IMR-90 (cell line): ENCODE data around the gene CDKAL1. TPM values are rescaled to one million over a fixed set of nuclear protein-coding genes. Genes with fewer than 3 reads are reported as not detected.

Experiments
- ATAC-seq: fragments of 200-7000 bp; cut with Tn5 transposase; 2 replicates; pipeline ENCODE4 v1.9.1; 2020; ENCODE audit warnings: low read depth, mild to moderate bottlenecking, moderate library complexity
- BruUV-seq: library from RNA; stranded (reverse); fragments of 400-500 nt; replicated peaks from 2 replicates; lab custom pipeline; 2021; lab: Mats Ljungman, UMichigan
- CTCF ChIA-PET: fragments of 300-600 bp; formaldehyde crosslinking; extraction: SDS; loops from one replicate; lab custom pipeline; 2021; ENCODE audit warnings: antibody characterized with exemption; lab: Yijun Ruan, JAX
- POLR2A ChIA-PET: fragments of 300-600 bp; sonication (Branson Sonifier 250); formaldehyde crosslinking; loops from one replicate; lab custom pipeline; 2022; ENCODE audit warnings: antibody characterized with exemption; ENCODE audit not compliant: unreplicated experiment; lab: Charles Lee
- DNase-seq: peaks from one replicate; pipeline ENCODE4 v3.0.0; 2013
- H2AFZ ChIP-seq: replicated peaks from 2 replicates; pipeline ENCODE3; 2013; ENCODE audit warnings: low read length, mild to moderate bottlenecking; ENCODE audit not compliant: poor library complexity
- H2AK5ac ChIP-seq: 2 replicates; pipeline ENCODE4 v1.6.1; 2013; ENCODE audit warnings: low read depth, low read length, inconsistent platforms
- H2AK9ac ChIP-seq: replicated peaks from 2 replicates; pipeline ENCODE3; 2013; ENCODE audit warnings: mild to moderate bottlenecking, low read depth, low read length, moderate library complexity; ENCODE audit not compliant: poor library complexity
- H2BK120ac ChIP-seq: 2 replicates; pipeline ENCODE4 v1.6.1; 2013; ENCODE audit warnings: low read depth, low read length, inconsistent platforms
- H2BK15ac ChIP-seq: 3 replicates; pipeline ENCODE4 v1.6.1; 2013; ENCODE audit warnings: low read depth, low read length, inconsistent platforms
- H2BK20ac ChIP-seq: 2 replicates; pipeline ENCODE4 v1.6.1; 2013; ENCODE audit warnings: low read depth, mild to moderate bottlenecking, inconsistent platforms, low read length, moderate library complexity
- H2BK5ac ChIP-seq: 2 replicates; pipeline ENCODE4 v1.6.1; 2013; ENCODE audit warnings: mild to moderate bottlenecking, low read depth, low read length, inconsistent platforms; ENCODE audit not compliant: poor library complexity, severe bottlenecking
- H3K14ac ChIP-seq: replicated peaks from 2 replicates; pipeline ENCODE4 v1.6.1; 2013; ENCODE audit warnings: low read depth, low read length, inconsistent platforms
- H3K18ac ChIP-seq: 2 replicates; pipeline ENCODE4 v1.6.1; 2013; ENCODE audit warnings: low read depth, low read length, control low read depth
- H3K23ac ChIP-seq: 2 replicates; pipeline ENCODE4 v1.6.1; 2013; ENCODE audit warnings: low read depth, low read length, inconsistent platforms
- H3K27ac ChIP-seq: 2 replicates; pipeline ENCODE4 v1.5.1; 2013; ENCODE audit warnings: mild to moderate bottlenecking, control low read depth, low read length; ENCODE audit not compliant: insufficient read depth
- H3K27me3 ChIP-seq: 2 replicates; pipeline ENCODE4 v1.6.1; 2013; ENCODE audit warnings: low read length; ENCODE audit not compliant: control insufficient read depth, insufficient read depth
- H3K36me3 ChIP-seq: 2 replicates; pipeline ENCODE4 v1.6.1; 2013; ENCODE audit warnings: low read length, mixed read lengths; ENCODE audit not compliant: control insufficient read depth, insufficient read depth
- H3K4ac ChIP-seq: 2 replicates; pipeline ENCODE4 v1.6.1; 2013; ENCODE audit warnings: low read depth, low read length, inconsistent platforms
- H3K4me1 ChIP-seq: 2 replicates; pipeline ENCODE4 v1.6.1; 2013; ENCODE audit warnings: low read length, mixed read lengths; ENCODE audit not compliant: control insufficient read depth, insufficient read depth
- H3K4me2 ChIP-seq: 2 replicates; pipeline ENCODE4 v1.6.1; 2013; ENCODE audit warnings: low read depth, mild to moderate bottlenecking, control low read depth, low read length, moderate library complexity
- H3K4me3 ChIP-seq: 2 replicates; pipeline ENCODE4 v1.5.1; 2013; ENCODE audit warnings: low read depth, mild to moderate bottlenecking, control low read depth, low read length, moderate library complexity; ENCODE audit not compliant: insufficient read depth
- H3K56ac ChIP-seq: 2 replicates; pipeline ENCODE4 v1.6.1; 2013; ENCODE audit warnings: low read length, inconsistent platforms; ENCODE audit not compliant: insufficient read depth; ENCODE audit errors: extremely low read depth
- H3K79me1 ChIP-seq, 2 experiments: 2 replicates each; pipeline ENCODE4 v1.6.1; 2013; ENCODE audit warnings: low read length in 2 of 2, inconsistent platforms in 1 of 2, low read depth in 1 of 2
- H3K9ac ChIP-seq: 2 replicates; pipeline ENCODE4 v1.6.1; 2013; ENCODE audit warnings: low read depth, low read length, control low read depth
- H3K9me1 ChIP-seq: 2 replicates; pipeline ENCODE4 v1.6.1; 2013; ENCODE audit warnings: low read length, inconsistent platforms; ENCODE audit not compliant: insufficient read depth
- H3K9me3 ChIP-seq: 2 replicates; pipeline ENCODE4 v1.6.1; 2013; ENCODE audit warnings: low read length; ENCODE audit not compliant: control insufficient read depth, insufficient read depth
- H4K20me1 ChIP-seq: 2 replicates; pipeline ENCODE4 v1.6.1; 2013; ENCODE audit warnings: low read length, inconsistent platforms; ENCODE audit not compliant: insufficient read depth
- H4K5ac ChIP-seq: 2 replicates; pipeline ENCODE4 v1.6.1; 2013; ENCODE audit warnings: mild to moderate bottlenecking, low read depth, low read length, control low read depth
- H4K8ac ChIP-seq, 2 experiments: 2 replicates each; pipeline ENCODE4 v1.6.1; 2013; ENCODE audit warnings: low read depth in 2 of 2, low read length in 2 of 2, control low read depth in 1 of 2, inconsistent platforms in 1 of 2
- H4K91ac ChIP-seq: 2 replicates; pipeline ENCODE4 v1.6.1; 2013; ENCODE audit warnings: low read depth, low read length, inconsistent platforms; ENCODE audit not compliant: insufficient read depth
- BHLHE40 ChIP-seq: fragments of 150-350 bp; IDR thresholded peaks from 2 replicates; pipeline ENCODE4 v1.6.1; 2016; ENCODE audit warnings: mild to moderate bottlenecking, low read depth, low read length
- CEBPB ChIP-seq: IDR thresholded peaks from 2 replicates; pipeline ENCODE4 v1.6.1; 2012; ENCODE audit warnings: low read depth, low read length, improper control_type of control experiment
- CHD1 ChIP-seq: IDR thresholded peaks from 2 replicates; pipeline ENCODE4 v1.6.1; 2012; ENCODE audit warnings: low read depth, low read length, improper control_type of control experiment
- FOS ChIP-seq: fragments of 150-350 bp; IDR thresholded peaks from 2 replicates; pipeline ENCODE4 v1.6.1; 2016; ENCODE audit warnings: low read depth, low read length
- MAFK ChIP-seq: IDR thresholded peaks from 2 replicates; pipeline ENCODE4 v1.6.1; 2012; ENCODE audit warnings: low read depth, low read length, improper control_type of control experiment
- MXI1 ChIP-seq: IDR thresholded peaks from 2 replicates; pipeline ENCODE4 v1.6.1; 2012; ENCODE audit warnings: low read depth, mild to moderate bottlenecking, low read length, moderate library complexity, borderline replicate concordance
- RAD21 ChIP-seq: IDR thresholded peaks from 2 replicates; pipeline ENCODE4 v1.6.1; 2012; ENCODE audit warnings: low read length, improper control_type of control experiment
- RFX5 ChIP-seq: IDR thresholded peaks from 2 replicates; pipeline ENCODE4 v1.8.0; 2012; ENCODE audit warnings: low read depth, mild to moderate bottlenecking, low read length, moderate library complexity
- SMC3 ChIP-seq: fragments of 150-350 bp; IDR thresholded peaks from 2 replicates; pipeline ENCODE4 v1.6.1; 2016; ENCODE audit warnings: low read depth, mild to moderate bottlenecking, antibody characterized with exemption, low read length, moderate library complexity
- USF2 ChIP-seq: fragments of 150-350 bp; IDR thresholded peaks from 2 replicates; pipeline ENCODE4 v1.6.1; 2017; ENCODE audit warnings: mild to moderate bottlenecking, antibody characterized with exemption, low read length, low read depth
- WGBS, 2 experiments: methylation state at CpG; one replicate each; pipeline versions ENCODE4 v1.1.5 to v1.1.7; 2013; ENCODE audit warnings: missing lambda C conversion rate in 2 of 2; ENCODE audit not compliant: insufficient read length in 1 of 2; ENCODE audit errors: extremely low coverage in 2 of 2; 5-methylcytosine and 5-hydroxymethylcytosine counted together
- dilution Hi-C: fragments of 300-500 bp; cut with HindIII; formaldehyde crosslinking; loops from one replicate; pipeline ENCODE4 v1.14.3; 2018; ENCODE audit warnings: low sequenced_read_pairs; ENCODE audit not compliant: unreplicated experiment
- in situ Hi-C: fragments of 300-500 bp; cut with MboI; formaldehyde crosslinking; loops from 3 replicates; pipeline ENCODE4 v1.14.3; 2019; ENCODE audit warnings: low sequenced_read_pairs, inconsistent platforms, mixed read lengths
- intact Hi-C: fragments of 100-400 bp; cut with micrococcal nuclease; formaldehyde crosslinking; loops from 2 replicates; pipeline ENCODE4 v1.10.0; 2022
- polyA plus RNA-seq, 3 experiments: library from polyadenylated mRNA; depleted of rRNA; stranded (reverse); fragments of >200 nt; gene quantifications; 2 replicates each; pipeline ENCODE4 v1.2.3, GENCODE V29; 2012; ENCODE audit warnings: low replicate concordance in 1 of 3
- total RNA-seq: library from RNA; depleted of rRNA; stranded (reverse); fragments of >200 nt; gene quantifications from 2 replicates; pipeline ENCODE4 v1.2.3, GENCODE V29; 2012

CDKAL1 gene
- total and polyA plus RNA-seq, 2 of the 4 experiments (the other 2 are of a cell fraction) = 3.7 to 13.1 TPM

GRCh38 chr6:20639161-20639560 lies 104.9 kb downstream of the CDKAL1 start:
- H2AK5ac ChIP-seq = no peak overlapping the region
- in situ Hi-C loops = no loop called here
- intact Hi-C loops = no loop called here
- CTCF ChIA-PET = no interaction called here
- no TSS peak for BruUV-seq
- no peaks in the 10 kb centered on the region for H3K9me3 ChIP-seq
- H3K18ac ChIP-seq = no peak overlapping the region
- H3K4ac ChIP-seq = no peak overlapping the region
- H4K8ac ChIP-seq = no peak overlapping the region
- H3K14ac ChIP-seq = no peak overlapping the region
- no peaks in the 10 kb centered on the region for H4K20me1 ChIP-seq
- H4K5ac ChIP-seq = no peak overlapping the region
- no peak overlapping the region for H3K56ac ChIP-seq
- no peak overlapping the region for H2BK20ac ChIP-seq
- no peak for DNase-seq
- no peak overlapping the region for H4K91ac ChIP-seq
- H2BK120ac ChIP-seq = no peak overlapping the region
- no peak overlapping the region for H3K4me3 ChIP-seq
- peaks cover 6% of the 10 kb centered on the region in 2 experiments; a peak in 1 of 4 replicates for H3K79me1 ChIP-seq
- H3K9ac ChIP-seq = no peak overlapping the region
- H2AFZ ChIP-seq = no peak overlapping the region
- H3K27ac ChIP-seq = no peak overlapping the region
- no peaks in the 10 kb centered on the region for H3K27me3 ChIP-seq
- H3K4me1 ChIP-seq = no peaks in the 10 kb centered on the region
- H2BK15ac ChIP-seq = no peak overlapping the region
- POLR2A ChIA-PET = no interaction called here
- no peak overlapping the region for H3K4me2 ChIP-seq
- H3K23ac ChIP-seq = no peak overlapping the region
- no peak for ATAC-seq
- no peak overlapping the region for H2AK9ac ChIP-seq
- no CpG with 5 or more reads among the region's 4 CpGs for WGBS, 2 experiments
- no peak for TF ChIP-seq MXI1
- TF ChIP-seq FOS = no peak
- TF ChIP-seq RAD21 = no peak
- TF ChIP-seq RFX5 = no peak
- TF ChIP-seq USF2 = no peak
- TF ChIP-seq SMC3 = no peak
- TF ChIP-seq BHLHE40 = no peak
- TF ChIP-seq CEBPB = no peak
- no peak for TF ChIP-seq CHD1
- TF ChIP-seq MAFK = no peak
- no peak overlapping the region for H2BK5ac ChIP-seq
- H3K9me1 ChIP-seq = no peaks in the 10 kb centered on the region
- dilution Hi-C loops = no loop called here
- H3K36me3 ChIP-seq = no peaks in the 10 kb centered on the region
